Nephron (organoid): ENCODE results near the gene SSBP3.

ENCODE experiments used
- H3K27ac Mint-ChIP-seq, 3 experiments: 2 replicates each; pipeline ENCODE4 v1.8.0; 2020; ENCODE audit warnings: mixed read lengths in 3 of 3, mild to moderate bottlenecking in 2 of 3, moderate library complexity in 1 of 3
- H3K27me3 Mint-ChIP-seq: 2 replicates; pipeline ENCODE4 v1.8.0; 2021; ENCODE audit warnings: low read depth, mild to moderate bottlenecking, moderate library complexity, mixed read lengths
- H3K36me3 Mint-ChIP-seq: 2 replicates; pipeline ENCODE4 v1.8.0; 2020; ENCODE audit warnings: low read depth, mixed read lengths
- H3K4me1 Mint-ChIP-seq: 2 replicates; pipeline ENCODE4 v1.8.0; 2020; ENCODE audit warnings: mixed read lengths
- H3K4me3 Mint-ChIP-seq, 3 experiments: 2 replicates each; pipeline ENCODE4 v1.8.0; 2020; ENCODE audit warnings: mild to moderate bottlenecking in 3 of 3, mixed read lengths in 3 of 3, moderate library complexity in 2 of 3
- H3K9me3 Mint-ChIP-seq: 2 replicates; pipeline ENCODE4 v1.8.0; 2020; ENCODE audit warnings: mixed read lengths
- CTCF ChIP-seq, 3 experiments: fragments of 200-600 bp; sonication (generic); IDR thresholded peaks; one replicate each; pipeline ENCODE4 v1.5.0; 2021; ENCODE audit warnings: antibody characterized with exemption in 3 of 3; ENCODE audit not compliant: unreplicated experiment in 3 of 3

The SSBP3 gene

DNA sequence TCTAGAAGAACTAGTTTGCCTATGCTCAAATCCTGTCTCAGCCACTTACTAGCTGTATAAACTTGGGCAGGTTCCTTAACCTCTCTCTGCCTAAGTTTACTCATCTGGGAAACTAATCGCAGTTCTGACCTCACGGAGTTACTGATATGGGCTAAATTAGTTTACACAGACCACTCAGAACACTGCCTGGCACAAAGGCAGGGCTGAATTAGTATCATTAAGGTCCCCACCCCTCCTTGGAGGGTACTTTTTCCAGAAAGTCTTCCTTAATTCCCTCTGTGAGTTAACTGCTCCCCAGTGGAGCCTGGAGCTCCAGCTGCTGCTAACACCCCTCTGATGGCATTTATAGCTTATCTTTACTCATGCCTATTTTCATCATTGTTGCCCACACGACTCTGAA, 40.3 kb downstream of the SSBP3 start:
- no peak overlapping the region for H3K27ac Mint-ChIP-seq
- H3K27me3 Mint-ChIP-seq, result no peaks in the 10 kb centered on the region
- H3K4me1 Mint-ChIP-seq, result peaks cover 55% of the 10 kb centered on the region
- H3K9me3 Mint-ChIP-seq, result no peaks in the 10 kb centered on the region
- no peak for TF ChIP-seq CTCF (IDR thresholded peaks at IDR 0.05; ENCODE audit: unreplicated experiment in 3 of 3)
- H3K4me3 Mint-ChIP-seq, result no peak overlapping the region
- H3K36me3 Mint-ChIP-seq, result peaks cover 35% of the 10 kb centered on the region

- peaks cover 51% of the 10 kb centered on the region for H3K4me1 Mint-ChIP-seq
- H3K4me3 Mint-ChIP-seq, result no peak overlapping the region
- no peaks in the 10 kb centered on the region for H3K9me3 Mint-ChIP-seq
- H3K27me3 Mint-ChIP-seq, result no peaks in the 10 kb centered on the region
- H3K27ac Mint-ChIP-seq, result no peak overlapping the region
- TF ChIP-seq CTCF (IDR thresholded peaks at IDR 0.05; ENCODE audit: unreplicated experiment in 3 of 3), result no peak
- peaks cover 30% of the 10 kb centered on the region for H3K36me3 Mint-ChIP-seq
Observed at GRCh38 chr1:54365398-54365797, 40.8 kb downstream of the SSBP3 start.

DNA sequence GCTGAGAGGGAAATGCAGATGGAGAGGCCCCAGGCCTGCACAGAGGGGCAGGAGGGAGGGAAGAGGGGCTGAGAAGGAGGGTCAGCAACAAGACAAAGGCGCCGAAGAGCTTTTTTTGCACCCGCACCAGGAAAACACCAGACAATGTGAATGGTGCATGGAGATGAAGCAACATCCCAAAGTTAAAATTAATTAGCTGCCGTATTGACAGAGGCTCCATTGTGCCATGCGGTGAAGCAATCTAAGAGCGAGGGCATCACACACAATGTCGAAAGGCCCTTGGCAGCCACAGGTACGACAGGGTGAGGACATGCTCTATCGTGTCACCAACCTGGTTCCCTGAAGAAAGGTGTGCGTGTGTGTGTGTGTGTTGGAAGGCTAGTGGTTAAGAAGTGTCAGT, 41.2 kb downstream of the SSBP3 start:
- H3K4me1 Mint-ChIP-seq, result peaks cover 53% of the 10 kb centered on the region
- H3K9me3 Mint-ChIP-seq, result no peaks in the 10 kb centered on the region
- no peak for TF ChIP-seq CTCF (IDR thresholded peaks at IDR 0.05; ENCODE audit: unreplicated experiment in 3 of 3)
- peaks cover 28% of the 10 kb centered on the region for H3K36me3 Mint-ChIP-seq
- peak overlapping the region in 1 of 3 experiments; percentile 20 for H3K27ac Mint-ChIP-seq
- H3K4me3 Mint-ChIP-seq, result no peak overlapping the region
- no peaks in the 10 kb centered on the region for H3K27me3 Mint-ChIP-seq

- peaks cover 28% of the 10 kb centered on the region for H3K36me3 Mint-ChIP-seq
- H3K27me3 Mint-ChIP-seq, result no peaks in the 10 kb centered on the region
- H3K9me3 Mint-ChIP-seq, result no peaks in the 10 kb centered on the region
- no peak for TF ChIP-seq CTCF (IDR thresholded peaks at IDR 0.05; ENCODE audit: unreplicated experiment in 3 of 3)
- H3K4me3 Mint-ChIP-seq, result no peak overlapping the region
- H3K4me1 Mint-ChIP-seq, result peaks cover 57% of the 10 kb centered on the region
- H3K27ac Mint-ChIP-seq, result peak overlapping the region in 1 of 3 experiments; percentile 20
Observed at GRCh38 chr1:54364582-54364981, 41.6 kb downstream of the SSBP3 start.

DNA sequence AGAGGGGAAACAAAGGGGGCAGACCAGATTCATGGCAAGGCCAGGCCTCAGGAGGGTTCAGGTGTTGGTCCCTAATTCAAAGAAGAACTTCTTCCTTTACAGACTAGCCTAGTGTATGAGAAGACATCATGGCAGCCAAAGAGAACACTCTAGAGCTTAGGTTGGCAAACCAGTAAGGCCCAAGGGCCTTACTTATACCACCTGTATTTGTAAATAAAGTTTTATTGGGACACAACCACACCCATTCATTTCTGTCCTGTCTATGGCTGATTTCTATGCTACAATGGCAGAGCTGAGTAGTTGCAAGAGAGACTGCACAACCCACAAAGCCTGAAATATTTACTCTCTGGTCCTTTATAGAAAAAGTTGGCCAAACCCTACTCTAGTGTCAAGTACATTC, 42.3 kb downstream of the SSBP3 start:
- Mint-ChIP-seq H3K27ac (peak overlapping the region in 1 of 3 experiments; percentile 28), H3K36me3 (peaks cover 25% of the 10 kb centered on the region), H3K27me3 (no peaks in the 10 kb centered on the region), H3K4me1 (peaks cover 59% of the 10 kb centered on the region), H3K9me3 (no peaks in the 10 kb centered on the region), H3K4me3 (no peak overlapping the region)
- TF ChIP-seq CTCF (IDR thresholded peaks at IDR 0.05; ENCODE audit: unreplicated experiment in 3 of 3), result no peak

GRCh38 chr1:54362881-54363340, 43.3 kb downstream of the SSBP3 start:
- Mint-ChIP-seq H3K27me3 (no peaks in the 10 kb centered on the region), H3K4me3 (no peak overlapping the region), H3K27ac (peak overlapping the region; percentile 14 to 65 (median 62)), H3K36me3 (peaks cover 27% of the 10 kb centered on the region), H3K9me3 (no peaks in the 10 kb centered on the region), H3K4me1 (peaks cover 65% of the 10 kb centered on the region)
- no peak for TF ChIP-seq CTCF (IDR thresholded peaks at IDR 0.05; ENCODE audit: unreplicated experiment in 3 of 3)
